ENCODE data around the gene CACNB2.
"Not testable (repeated sequence)": the region's sequence is repeated elsewhere in the genome, so short reads cannot be mapped to it uniquely, and the experiment has no call there.

The CACNB2 gene

DNA sequence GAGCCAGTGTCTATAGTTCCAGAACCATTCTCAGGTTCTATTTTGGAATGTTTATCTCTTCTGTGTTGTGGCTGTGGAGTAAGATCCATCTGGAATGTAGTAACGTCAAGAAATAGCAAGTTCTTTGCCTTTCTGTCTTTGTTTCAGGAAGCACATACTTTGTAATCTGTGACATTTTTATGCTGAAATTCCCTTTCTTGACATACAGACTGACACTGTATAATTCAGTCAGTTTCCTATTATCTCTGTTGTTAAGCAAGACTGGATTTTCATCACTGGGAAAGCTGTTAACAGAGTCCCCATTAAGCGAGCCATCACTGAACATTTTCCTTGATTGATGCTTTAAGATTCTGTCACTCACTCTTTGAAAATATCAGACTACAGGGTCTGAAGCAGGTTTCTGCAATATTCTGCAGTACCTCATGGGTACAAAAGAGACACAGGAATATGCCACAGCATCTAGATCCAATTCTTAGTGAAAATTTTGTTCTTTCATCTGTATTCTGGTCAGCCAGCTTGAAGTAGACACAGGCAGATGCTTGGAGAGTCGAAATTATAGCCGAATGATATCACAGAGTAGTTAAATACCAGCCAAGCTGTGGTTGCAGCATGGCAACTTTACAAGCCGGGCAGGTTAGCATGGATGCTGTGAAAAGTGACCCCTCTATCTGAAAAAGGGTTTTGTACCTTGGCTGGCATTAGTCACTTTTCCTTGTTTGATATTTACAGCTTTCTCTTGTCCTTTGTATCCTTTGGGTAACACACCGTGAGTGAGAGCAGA lies 62.6 kb downstream of the CACNB2 start:
- DNase-seq (ENCODE audit: low read depth) = no peak
- TF ChIP-seq, protein P1, sequence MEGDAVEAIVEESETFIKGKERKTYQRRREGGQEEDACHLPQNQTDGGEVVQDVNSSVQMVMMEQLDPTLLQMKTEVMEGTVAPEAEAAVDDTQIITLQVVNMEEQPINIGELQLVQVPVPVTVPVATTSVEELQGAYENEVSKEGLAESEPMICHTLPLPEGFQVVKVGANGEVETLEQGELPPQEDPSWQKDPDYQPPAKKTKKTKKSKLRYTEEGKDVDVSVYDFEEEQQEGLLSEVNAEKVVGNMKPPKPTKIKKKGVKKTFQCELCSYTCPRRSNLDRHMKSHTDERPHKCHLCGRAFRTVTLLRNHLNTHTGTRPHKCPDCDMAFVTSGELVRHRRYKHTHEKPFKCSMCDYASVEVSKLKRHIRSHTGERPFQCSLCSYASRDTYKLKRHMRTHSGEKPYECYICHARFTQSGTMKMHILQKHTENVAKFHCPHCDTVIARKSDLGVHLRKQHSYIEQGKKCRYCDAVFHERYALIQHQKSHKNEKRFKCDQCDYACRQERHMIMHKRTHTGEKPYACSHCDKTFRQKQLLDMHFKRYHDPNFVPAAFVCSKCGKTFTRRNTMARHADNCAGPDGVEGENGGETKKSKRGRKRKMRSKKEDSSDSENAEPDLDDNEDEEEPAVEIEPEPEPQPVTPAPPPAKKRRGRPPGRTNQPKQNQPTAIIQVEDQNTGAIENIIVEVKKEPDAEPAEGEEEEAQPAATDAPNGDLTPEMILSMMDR (IDR thresholded peaks at IDR 0.05; ENCODE audit: low read depth, low read length, missing control alignments) = no peak
- H3K4me3 ChIP-seq (ENCODE audit: low read depth, low read length) = no peak overlapping the region
- in situ Hi-C loops (cut with HindIII; ENCODE audit: low sequenced_read_pairs) = no loop called here

DNA sequence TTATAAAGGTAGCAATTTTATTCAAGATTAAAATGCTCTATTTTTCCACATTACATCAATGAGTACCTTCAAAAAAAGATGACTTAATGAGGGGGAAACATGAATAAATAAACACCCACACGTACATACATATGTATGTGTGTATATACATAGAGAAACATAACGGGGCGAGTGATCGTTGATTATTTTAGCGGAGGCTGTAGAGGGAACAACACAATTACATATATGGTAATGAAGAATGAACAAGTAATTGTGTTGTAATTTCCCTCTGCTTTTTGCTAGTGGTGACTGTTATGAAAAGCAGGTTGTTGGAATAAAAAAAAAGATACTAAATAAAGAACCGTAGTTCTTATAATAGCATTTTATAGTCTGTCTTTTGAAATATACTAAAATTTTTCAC lies 63.2 kb downstream of the CACNB2 start:
- no peak overlapping the region for H3K4me3 ChIP-seq (ENCODE audit: low read depth, low read length)
- TF ChIP-seq, protein P1 (IDR thresholded peaks at IDR 0.05; ENCODE audit: low read depth, low read length, missing control alignments) = no peak
- DNase-seq (ENCODE audit: low read depth) = no peak
- in situ Hi-C loops (cut with HindIII; ENCODE audit: low sequenced_read_pairs) = no loop called here

DNA sequence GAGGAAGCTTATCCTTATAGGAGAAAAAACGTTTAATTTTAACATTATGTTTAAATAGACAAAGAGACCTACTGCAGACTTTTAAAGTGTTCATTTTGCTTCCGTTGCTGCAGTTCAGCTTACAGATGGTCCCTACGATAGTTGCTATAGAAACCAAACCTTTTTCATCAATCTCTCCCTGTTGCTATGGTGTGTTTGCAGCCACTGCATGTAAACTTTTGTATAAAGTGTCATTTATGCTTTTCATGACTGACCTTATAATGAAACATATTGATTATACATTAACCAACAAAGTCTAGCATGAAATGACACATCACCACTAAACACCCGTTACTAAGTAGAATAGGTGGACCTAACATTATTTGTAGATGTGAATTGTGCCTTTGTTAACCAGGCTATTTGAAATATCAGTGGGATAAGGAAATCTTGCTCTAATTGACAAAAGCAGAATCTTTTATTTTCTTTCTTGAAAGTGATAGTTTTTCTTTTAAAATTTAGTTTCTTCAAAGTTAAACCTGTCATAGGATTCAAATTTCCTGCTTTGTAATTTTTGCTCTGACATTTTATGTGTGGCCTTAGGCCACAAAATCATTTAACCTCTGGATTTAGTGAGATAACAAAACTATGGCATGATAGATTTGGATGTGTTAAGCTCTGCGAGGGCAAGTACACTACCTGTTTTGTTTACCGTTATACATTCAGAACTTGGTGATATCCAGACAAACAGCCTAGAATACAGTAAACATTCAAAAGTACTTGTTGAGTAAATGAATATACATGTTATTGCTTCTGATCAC lies 64.0 kb downstream of the CACNB2 start:
- H3K4me3 ChIP-seq (ENCODE audit: low read depth, low read length) = no peak overlapping the region
- TF ChIP-seq, protein P1 (IDR thresholded peaks at IDR 0.05; ENCODE audit: low read depth, low read length, missing control alignments) = no peak
- no peak for DNase-seq (ENCODE audit: low read depth)
- in situ Hi-C loops (cut with HindIII; ENCODE audit: low sequenced_read_pairs) = no loop called here

DNA sequence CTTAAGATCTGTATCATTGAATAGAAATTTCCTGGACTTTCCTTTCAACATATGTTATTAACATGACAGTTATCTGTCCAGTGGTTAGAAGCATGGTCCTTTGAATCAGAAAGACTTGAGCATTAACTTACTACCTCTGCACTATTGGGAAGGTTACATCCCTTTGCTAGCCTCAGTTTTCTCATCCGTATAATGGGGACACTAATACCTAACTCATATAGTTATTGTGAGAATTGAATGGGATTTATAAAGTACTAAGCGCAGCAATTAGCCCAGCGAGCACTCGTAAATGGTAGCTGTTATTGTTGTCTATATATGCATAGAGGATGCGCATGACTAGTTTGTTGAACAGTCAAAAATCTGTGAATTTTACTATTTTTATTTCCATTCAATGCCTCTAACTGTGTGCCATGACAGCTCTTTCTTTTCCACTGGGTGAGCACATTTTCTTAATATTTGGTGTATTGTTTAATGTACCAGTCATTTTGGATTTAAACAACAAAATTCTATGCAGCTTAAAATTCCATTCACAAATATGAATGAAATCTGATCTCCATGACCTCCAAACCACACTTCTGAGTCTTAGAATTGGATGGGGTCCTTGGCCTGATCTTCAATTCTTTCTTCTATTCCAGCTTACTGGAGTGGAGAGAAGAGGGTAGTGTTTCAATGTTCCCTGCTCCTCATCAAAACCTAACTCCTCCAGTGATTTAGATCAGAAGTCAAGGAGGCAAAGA lies 65.0 kb downstream of the CACNB2 start:
- in situ Hi-C loops (cut with HindIII; ENCODE audit: low sequenced_read_pairs) = no loop called here
- no peak overlapping the region for H3K4me3 ChIP-seq (ENCODE audit: low read depth, low read length)
- TF ChIP-seq, protein P1 (IDR thresholded peaks at IDR 0.05; ENCODE audit: low read depth, low read length, missing control alignments) = no peak
- peak; percentile 39 for DNase-seq (ENCODE audit: low read depth)

DNA sequence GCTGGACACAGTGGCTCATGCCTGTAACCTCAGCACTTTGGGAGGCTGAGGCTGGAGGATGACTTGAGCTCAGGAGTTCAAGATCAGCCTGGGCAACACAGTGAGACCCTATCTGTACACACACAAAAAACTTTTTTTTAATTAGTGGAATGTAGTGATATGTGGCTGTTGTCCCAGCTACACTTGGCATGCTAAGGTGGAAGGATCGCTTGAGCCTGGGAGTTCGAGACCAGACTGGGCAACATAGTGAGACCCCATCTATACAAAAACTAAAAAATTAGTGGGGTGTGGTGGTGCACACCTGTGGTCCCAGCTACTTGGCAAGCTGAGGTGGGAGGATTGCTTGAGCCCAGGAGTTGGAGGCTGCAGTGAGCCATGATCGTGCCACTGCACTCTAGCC lies 68.0 kb downstream of the CACNB2 start:
- DNase-seq (ENCODE audit: low read depth); H3K4me3 ChIP-seq (ENCODE audit: low read depth, low read length); in situ Hi-C loops (cut with HindIII; ENCODE audit: low sequenced_read_pairs): not testable (repeated sequence)

DNA sequence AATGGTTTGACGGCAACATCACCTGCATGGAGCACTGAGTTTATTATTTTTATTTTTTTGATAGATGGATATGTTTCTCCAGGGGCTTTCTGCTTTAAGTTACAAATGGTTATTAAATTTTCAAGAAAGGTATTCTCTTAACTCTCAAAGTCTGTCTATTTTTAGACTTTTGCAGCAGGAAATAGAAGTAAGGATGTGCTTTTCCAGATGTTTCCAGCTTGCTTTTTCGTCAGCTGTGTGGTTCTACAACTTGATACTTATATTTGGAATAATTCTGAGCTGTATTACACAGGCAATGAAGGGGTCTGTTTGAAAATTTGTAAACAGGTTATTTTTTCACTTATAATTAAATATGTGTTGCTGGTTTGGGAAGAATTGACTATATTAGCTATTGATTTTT lies 69.0 kb downstream of the CACNB2 start:
- DNase-seq (ENCODE audit: low read depth) = no peak
- TF ChIP-seq, protein P1 (IDR thresholded peaks at IDR 0.05; ENCODE audit: low read depth, low read length, missing control alignments) = no peak
- in situ Hi-C loops (cut with HindIII; ENCODE audit: low sequenced_read_pairs) = no loop called here
- H3K4me3 ChIP-seq (ENCODE audit: low read depth, low read length) = no peak overlapping the region

Measured in astrocyte of the cerebellum (primary cell).